GM19397 (cell line): ENCODE measurements around the gene FOXJ1.

Experiments used
- ATAC-seq: cut with Tn5 transposase; IDR thresholded peaks from one replicate; pipeline ENCODE4 v1.9.1; 2021; ENCODE audit warnings: mild to moderate bottlenecking, moderate library complexity; ENCODE audit not compliant: unreplicated experiment

FOXJ1 gene

DNA sequence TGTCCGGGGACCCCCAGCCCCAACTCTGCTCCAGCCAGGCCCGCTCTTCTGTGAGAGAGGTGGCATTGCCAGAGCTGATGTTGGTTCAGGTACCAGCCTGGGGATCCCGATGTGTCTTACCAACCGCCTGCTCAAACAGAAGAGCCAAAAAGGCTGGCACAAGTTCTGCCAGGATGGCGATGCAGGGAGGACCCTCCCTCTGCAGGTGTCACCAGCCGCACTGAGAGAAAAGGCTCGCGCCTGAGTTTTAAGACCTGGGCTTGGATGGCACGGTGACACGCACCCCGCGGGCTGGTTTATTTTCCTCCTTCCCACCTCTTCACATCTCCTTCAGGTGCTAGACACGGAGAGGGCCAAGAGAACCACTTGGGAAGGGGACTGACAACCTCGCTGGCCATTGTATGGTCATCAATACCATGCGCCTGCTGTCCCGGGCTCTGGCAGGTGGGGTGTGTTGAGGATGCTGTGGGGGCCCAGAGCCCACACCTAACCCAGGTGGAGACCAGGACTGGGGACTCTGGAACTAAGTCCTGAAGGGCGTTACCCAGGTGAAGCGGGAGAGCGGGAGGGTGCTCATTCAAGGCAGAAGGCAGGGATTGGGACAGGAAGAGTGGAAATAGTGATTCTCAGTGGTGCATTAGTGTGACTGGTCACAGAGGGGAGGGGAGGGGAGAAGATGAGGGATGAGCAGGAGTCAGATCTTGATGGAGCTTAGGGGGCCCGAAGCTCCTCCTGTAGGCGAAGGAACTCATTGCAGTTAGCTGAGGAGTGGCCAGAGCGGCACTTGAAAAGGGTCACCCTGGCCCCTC lies 16.3 kb downstream of the FOXJ1 start:
- ATAC-seq, result no peak

DNA sequence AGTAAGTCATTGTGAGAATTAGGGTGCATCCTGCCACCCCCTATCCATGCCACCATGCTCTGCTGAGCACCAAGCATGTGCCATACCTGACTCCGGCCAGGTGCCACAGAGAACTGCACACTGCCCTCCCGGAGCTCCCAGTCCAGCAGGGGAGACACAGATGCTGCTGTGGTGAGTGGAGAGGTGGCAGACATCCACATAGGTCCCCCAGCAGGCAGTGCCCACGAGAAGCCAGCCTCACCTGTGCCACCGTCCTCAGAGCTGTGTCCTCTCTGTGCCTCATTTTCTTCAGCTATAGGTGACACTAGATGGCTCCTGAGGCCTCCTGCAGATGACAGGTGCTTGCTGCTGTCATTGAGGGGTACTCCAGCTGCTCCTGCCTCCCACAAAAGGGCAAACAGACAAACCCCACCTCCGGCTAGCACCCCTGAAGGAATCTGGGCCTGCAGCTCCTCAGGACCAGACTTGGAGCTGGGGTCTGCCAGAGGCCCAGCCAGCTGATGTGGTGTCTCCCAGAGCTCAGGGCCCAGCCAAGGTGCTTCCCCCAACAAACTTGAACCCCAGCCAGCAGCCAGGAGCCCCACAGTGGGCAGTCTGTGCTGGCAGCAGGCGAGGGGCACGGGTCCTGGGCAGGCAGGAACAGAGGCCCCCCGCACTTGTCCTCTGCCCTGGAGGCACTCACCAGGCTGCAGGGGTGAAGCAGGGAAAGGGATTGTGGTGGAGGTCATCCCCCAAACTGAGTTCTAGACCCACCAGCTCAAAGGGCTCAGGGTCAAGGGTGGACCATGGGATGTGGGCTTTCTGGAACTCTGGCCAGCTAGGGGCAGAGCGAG lies 17.1 kb downstream of the FOXJ1 start:
- no peak for ATAC-seq

DNA sequence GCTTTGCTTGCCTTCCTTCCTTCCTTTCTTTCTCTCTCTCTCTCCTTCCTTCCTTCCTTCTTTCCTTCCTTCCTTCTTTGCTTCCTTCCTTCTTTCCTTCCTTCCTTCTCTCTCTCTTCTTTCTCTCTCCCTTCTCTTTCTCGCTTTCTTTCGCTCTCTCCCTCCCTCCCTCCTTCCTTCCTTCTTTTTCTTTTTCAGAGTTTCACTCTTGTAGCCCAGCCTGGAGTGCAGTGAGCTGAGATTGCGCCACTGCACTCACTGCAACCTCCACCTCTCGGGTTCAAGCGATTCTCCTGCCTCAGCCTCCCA lies 17.9 kb downstream of the FOXJ1 start:
- no peak for ATAC-seq

DNA sequence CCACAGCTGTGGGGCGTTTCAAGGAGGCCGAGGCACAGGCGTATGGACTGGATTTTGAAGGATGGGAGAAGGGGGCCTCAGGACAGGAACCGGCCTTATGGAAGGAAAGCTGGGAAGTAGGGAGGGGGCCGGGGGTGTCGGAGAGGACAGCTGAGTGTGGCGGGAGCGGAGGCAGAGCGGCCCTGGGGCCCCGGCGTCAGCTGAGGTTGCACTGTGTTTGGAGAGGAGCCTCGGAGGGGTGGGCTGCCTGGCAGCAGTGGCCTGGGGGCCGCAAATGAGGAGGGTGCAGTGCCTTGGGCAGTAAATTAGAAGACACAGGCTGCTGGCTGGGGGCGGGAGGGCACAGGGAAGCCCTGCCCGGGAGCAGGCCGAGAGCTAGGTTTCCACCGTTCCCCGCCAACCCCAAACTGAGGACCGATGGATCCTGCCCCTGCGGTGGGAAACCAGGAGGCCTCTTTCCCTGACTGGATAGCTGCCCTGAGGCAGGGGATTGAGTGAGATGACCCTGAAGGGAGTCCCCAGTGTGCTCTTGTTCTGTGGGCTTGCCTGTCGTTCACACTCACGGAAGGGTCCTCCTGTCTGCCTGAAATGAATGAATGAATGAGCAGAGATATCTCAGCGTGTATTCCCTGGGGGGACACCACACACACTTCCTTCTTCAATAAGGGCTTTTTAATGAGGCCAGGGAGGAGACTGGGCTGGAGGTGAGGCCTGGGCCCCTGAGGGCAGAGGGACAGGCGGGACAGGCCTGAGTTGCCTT lies 18.4 kb downstream of the FOXJ1 start:
- no peak for ATAC-seq

DNA sequence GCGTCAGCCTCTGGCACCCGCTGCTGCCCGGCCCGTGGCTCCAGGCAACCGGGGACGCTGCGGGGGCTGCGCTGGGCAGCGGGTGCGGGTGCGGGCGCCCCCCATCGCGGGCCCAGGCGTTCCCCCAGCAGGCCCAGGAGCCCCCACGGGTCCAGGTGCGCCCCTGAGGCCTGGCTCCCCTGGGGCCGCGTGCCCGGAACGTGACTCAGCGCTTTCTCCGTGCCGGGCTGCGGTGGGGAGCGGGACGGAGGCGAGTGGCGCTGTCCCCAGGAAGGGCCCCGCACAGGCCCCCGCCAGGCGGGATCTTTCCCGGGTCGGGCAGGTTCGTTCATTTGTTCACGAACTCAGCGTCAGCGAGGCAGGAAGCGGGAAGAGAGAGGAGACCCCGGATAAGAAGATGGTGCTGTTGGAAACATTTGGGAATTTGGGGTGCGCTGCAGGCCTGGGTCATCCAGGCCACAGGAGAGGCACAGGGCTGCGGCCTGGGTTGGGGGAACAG lies 19.1 kb downstream of the FOXJ1 start:
- ATAC-seq, result peak; percentile 17

DNA sequence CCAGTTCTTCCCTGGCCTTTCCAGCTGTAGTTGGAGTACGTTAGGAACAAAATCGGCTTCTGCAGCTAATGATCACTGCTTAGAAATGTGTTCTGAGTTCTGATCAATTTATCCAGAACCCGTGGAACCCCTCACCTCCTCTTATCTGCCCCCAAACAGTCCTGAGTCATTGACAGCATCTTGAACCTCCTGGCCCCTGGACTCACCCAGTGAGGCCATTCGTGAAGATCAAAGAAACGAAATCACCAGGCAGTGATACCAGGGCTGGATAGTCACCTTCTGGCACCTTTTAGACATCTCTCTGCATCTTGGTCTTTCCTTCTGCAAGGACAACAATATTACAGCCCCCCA lies 20.4 kb downstream of the FOXJ1 start:
- no peak for ATAC-seq

DNA sequence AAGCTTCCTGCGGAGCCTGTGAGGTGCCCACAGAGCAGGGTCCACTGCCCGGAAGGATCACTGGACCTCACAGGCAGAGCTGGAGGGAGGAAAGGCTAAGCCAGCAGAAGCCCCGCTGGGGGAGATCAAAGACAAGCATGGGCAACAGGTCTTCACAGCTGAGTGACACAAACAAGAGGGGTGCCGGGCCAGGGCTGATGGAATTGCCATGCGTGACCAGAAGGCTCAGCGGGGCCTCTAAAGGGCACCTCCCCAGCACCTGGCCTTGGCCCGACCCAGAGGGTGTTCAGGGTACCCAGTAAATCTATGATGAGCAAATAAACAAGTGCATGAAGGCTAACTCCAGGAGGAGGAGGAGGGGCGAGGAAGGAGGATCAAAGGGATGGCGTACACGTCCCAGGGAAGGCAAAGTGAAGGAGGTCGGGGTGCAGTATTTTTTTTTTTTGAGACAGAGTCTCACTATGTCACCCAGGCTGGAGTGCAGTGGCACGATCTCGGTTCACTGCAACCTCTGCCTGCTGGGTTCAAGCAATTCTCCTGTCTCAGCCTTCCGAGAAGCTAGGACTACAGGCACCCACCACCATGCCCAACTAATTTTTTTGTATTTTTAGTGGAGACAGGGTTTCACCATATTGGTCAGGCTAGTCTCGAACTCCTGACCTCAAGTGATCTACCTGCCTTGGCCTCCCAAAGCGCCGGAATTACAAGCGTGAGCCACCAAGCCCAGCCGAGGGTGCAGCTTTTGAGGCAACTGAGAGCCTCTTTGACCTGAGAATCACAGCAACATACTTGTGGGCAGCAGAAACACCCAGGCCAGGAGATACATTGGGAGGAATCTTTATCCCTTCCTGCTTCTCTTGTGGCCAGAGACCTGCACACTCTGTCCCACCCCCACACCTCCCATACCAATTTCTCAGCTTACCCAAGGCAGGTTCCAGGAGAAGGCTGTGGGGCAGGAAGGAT lies 21.4 kb downstream of the FOXJ1 start:
- ATAC-seq, result no peak

DNA sequence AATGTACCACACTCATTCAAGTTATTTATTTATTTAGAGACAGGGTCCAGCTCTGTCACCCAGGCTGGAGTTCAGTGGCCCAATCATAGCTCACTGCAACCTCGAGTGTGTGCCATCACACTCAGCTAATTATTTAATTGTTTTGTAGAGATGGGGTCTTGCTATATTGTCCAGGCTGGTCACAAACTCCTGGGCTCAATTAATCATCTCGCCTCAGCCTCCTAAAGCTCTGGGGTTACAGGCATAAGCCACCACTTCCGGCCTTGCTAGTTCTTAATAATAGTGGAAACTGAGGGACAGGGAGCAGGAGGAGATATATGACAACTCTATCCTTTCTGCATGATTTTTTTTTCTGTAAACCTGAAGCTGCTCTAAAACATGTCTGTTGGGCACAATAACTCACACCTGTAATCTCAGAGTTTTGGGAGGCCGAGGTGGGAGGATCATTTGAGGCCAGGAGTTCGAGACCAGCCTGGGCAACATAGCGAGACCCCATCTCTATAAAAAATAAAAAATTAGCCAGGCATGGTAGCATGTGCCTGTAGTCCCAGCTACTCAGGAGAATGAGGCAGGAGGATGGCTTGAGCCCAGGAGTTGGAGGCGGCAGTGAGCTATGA lies 25.8 kb downstream of the FOXJ1 start:
- ATAC-seq, result no peak

DNA sequence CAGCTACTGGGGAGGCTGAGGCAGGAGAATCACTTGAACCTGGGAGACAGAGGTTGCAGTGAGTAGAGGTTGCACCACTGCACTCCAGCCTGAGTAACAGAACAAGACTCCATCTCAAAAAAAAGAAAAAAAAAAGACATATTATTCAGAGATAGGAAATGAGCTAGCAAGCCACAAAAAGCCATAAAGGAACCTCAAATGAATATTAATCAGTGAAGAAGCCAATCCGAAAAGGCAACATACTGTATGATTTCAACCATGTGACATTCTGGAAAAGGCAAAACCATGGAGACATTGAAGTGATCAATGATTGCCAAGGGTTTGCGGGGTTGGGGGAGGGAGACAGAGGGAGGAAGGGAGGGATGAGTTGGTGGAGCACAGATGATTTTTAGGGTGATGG lies 29.1 kb downstream of the FOXJ1 start:
- ATAC-seq, result no peak

DNA sequence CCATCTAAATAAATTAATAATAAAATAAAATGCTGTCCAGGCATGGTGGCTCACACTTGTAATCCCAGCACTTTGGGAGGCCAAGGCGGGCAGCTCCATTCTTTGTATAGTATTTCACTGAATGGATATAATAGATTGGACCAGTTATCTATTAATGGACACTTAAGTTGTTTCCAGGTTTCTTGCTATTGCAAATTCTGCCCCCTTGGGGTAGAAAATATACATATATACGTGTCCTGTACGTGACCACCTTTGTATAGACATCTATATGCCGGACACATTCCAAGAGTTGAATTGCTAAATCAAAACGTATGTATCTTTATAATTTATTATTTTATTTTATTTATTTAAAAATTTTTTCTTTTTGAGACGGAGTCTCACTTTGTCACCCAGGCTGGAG lies 33.5 kb downstream of the FOXJ1 start:
- ATAC-seq, result no peak

DNA sequence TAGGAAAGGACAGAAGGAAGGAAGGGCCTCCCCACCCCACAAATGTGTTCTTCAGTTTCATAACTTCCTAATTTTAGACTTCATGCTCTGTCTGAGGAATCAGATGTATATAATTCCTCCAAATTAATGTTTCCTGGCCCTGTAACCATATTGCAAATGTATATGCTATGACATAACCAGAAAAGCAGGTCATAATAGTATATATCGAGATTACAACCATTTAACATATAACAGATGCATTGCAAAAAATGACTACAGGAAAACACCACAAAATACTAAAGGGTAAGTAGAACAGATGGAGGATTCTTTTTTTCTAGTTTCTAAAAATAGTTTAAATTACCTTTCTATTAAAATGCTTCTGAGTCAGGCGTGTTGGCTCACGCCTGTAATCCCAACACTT lies 34.3 kb downstream of the FOXJ1 start:
- no peak for ATAC-seq

DNA sequence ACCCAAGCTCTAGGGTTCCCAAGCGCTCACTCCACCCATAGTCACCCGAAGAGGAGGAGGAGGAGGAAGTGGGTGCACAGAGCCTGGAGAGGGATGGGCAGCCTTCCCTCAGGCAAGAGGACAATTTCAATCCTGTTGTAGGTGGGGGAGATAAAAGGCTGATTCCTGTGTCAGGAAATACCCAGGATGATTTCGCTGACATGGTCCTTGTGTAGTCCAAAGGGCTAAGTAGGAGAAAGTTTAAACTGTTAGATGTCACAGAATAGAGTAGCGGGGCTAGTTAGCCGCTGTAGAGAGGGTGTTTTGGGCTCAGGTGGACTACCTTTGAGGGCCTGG lies 36.2 kb downstream of the FOXJ1 start:
- no peak for ATAC-seq

DNA sequence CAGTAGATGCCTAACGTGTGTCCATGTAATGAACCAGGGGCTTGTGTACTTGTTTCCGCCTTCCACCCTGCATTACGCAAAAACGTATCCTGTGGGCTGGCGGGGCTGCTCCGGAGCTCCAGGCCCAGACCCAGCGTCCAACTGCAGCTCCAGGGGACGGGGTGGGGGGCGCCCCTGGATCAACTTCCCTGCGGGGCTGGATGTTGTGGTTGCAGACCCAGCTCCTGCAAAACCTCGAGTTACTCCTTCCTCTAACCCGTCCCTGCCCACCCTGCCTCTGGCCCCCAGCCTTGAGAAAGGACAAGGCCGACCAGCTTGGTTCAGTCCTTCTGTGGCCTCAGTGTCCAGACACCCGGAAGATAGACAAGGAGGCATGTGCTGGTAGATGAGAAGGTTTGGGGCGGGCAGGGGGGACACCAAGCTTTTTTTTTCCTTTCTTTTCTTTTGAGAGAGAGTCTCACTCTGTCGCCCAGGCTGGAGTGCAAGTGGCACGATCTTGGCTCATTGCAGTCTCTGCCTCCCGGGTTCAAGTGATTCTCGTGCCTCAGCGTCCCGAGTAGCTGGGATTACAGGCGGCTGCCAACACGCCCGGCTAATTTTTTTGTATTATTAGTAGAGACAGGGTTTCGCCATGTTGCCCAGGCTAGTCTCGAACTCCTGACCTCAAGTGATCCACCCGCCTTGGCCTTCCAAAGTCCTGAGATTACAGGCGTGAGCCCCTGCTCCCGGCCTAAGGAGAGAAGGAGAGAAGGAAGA lies 36.7 kb downstream of the FOXJ1 start:
- ATAC-seq, result no peak

DNA sequence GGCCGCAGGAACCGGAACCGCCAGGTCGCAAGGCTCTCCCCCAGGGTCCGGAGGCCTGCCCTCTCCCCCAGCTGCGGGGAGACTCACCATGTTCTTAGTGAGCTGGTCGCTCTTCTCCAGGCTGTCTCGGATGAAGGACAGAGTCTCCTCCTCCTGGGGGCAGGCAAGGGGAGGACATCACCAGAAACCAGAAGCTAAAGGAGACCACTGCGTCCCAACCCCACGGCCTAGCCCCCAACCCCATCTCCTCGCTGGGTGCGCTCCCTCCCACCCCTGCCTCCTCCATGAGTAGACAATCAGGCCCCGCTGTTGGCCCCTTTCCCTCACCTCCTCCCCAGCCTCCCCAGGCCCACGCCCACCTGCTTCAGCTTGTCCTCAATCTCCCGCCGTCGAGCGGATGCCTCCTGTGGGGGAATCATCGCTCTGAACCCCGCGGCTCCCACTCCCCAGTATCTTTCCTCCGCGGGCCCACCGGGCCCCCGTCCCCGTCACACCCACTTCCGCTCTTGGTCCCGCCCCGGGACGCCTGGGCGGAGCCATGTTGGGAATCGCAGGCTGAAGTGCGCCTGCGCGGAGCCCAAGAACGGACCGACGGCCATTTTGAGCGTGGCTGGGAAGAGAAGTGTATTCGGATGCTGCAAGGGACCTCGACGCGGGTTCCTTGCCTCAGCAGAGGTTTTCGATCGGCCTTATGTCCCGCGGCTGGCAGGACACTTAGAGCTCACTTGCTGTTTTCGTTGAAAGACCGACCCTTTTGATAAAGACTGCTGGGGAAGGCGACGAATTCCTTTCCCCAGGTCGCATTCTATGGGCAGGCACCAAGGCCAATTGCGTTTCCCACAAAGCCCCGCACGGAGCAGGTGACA lies 37.5 kb downstream of the FOXJ1 start, which contains the start of gene EXOC7:
Gene EXOC7 (minus strand): TSS at position 514 of the 866 bp plus-strand sequence. CDS start 95 bp downstream, at position 419.
- peak; percentile 78 for ATAC-seq

DNA sequence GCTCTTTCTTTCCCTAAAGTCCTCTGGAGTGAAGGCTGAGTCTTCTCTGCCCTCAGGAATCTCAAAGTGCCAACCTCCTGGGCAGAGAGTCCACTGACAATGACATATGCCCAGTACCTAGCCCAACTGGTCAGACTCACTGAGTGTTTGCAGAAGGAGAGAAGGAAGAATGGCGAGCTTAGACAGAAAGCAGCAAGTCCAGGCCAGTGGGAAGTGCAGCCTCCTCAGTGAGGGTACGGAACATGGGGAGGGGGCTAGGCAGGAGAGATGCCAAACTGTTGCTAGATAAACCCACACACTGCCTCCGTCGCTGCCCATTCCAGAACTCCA lies 38.1 kb downstream of the FOXJ1 start:
- no peak for ATAC-seq

DNA sequence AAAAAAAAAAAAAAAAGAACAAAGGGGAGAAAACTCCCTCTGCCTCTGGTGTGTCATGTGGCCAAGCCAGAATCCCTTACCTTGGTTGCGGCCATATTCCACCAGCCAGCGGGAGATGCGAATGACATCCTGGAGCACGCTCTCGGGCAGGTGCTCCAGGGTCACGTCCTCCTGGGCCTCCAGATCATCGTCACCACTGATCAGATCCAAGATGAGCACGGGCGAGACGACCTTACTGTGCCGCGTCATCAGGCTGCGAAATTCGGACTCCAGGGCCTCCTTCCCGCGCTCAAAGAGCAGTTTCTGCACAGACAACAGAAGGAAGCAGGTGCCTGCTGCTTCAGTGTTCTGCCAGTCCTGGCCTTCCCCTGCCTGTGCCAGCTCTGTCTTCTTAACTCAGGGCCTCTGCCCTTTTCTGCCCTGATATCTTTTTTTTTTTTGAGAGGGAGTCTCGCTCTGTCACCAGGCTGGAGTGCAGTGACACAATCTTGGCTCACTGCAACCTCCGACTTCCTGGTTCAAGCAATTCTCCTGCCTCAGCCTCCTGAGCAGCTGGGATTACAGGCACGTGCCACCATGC lies 43.2 kb downstream of the FOXJ1 start:
- no peak for ATAC-seq

DNA sequence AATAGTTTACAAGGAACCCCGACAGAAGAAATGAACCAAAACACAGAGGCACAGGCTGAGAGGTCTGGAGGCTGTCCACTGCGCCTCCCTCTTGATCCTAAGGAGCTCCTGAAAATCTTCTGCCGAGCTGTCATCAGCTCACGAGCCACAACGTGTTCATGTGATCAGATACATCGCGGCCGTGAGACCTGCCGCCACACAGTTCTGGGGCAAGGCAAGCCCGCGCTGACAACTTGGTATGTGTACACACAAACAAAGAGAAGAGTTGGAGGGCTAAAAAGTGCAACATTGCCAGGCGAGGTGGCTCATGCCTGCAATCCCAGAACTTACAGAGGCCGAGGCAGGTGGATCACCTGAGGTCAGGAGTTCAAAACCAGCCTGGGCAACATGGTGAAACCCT lies 45.1 kb downstream of the FOXJ1 start:
- no peak for ATAC-seq

DNA sequence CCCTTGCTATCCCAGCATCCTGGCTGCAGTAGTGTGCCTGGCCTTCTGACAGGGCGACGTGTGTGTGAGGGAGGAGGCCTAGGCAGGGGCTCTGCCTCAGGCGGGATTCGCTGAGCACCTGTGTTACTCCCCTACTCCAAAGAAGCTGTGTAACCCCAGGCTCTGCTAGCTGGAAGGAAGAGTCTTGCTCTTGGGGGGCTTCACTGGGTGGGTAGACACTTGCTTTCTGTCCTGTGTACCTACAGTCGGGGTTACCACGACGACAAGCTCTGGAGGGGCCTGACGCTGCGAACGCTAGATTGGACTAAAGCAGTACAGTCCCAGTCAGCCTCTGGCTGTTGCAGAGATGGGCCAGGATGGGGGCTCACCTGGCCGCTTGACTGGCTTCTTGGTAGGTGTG lies 47.0 kb downstream of the FOXJ1 start:
- ATAC-seq, result no peak
